Measurements from ENCODE around the gene KIF25.
"Not testable (repeated sequence)": the region's sequence is repeated elsewhere in the genome, so short reads cannot be mapped to it uniquely, and the experiment has no call there.

KIF25 gene

DNA sequence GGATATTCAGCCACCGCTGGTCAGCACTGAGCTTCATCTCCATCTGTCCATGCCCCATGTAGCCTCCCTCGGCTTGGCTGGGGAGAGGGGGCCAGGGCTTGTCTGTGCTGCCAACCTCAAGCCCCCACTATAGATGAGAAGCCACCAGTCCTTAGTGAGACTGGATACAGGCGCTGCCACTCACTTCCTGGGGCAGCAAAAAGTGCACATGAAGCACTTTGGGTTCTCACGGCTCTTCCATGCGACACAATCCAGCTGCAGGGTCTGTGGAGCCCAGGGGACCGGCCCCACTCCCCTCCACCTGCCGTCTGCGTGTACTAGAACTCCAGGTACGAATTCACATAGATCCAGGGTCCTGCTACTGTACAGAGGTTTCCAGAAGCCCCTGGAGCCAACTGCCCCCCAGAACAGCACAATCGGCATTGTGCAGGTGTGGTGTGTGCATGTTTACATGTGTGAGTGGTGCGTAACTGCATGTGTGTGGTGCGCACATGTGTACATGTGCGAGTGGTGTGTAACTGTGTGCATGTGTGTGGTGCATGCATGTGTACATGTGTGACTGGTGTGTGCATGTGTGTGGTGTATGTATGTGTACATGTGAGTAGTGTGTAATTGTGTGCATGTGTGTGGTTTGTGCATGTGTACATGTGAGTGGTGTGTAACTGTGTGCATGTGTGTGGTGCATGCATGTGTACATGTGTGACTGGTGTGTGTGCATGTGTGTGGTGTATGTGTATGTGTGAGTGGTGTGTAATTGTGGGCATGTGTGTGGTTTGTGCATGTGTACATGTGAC is 76.7 kb downstream of the KIF25 start:
- no peak for DNase-seq

- DNase-seq: no peak
Observed at GRCh38 chr6:168075216-168075615, 77.7 kb downstream of the KIF25 start.

DNA sequence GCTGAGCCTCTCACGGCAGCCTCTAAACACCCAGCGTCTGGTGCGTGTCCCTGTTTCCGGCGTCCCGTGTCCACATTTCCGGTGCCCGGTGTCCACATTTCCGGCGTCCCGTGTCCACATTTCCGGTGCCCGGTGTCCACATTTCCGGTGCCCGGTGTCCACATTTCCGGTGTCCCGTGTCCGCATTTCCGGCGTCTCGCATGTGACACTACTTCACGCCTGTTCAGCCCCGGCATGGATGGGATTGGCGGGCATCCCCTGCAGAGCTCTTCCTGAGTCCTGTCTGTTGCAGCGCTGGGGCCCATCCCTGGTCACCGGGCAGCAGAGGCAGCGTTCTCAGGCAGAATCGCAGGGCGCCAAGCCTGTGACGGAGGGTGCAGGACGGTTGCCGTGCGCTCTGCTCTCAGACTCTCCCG is 78.3 kb downstream of the KIF25 start:
- DNase-seq: no peak

DNA sequence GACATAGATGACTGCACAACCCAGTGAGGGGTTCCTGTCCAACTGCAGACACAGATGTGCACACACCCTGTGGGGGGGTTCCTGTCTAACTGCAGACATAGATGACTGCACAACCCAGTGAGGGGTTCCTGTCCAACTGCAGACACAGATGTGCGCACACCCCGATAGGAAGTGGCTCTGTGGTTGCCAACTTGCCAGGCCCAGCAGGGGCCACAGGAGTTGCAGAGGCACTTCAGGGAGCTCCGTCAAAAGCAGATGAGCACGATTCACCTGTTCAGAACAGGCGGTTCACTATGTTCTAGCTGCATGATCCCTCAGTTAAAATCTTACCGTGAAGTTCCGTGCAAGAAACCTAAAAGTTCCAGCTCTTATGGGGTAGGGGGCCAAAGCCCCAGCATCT is 79.9 kb downstream of the KIF25 start:
- DNase-seq: not testable (repeated sequence)

DNA sequence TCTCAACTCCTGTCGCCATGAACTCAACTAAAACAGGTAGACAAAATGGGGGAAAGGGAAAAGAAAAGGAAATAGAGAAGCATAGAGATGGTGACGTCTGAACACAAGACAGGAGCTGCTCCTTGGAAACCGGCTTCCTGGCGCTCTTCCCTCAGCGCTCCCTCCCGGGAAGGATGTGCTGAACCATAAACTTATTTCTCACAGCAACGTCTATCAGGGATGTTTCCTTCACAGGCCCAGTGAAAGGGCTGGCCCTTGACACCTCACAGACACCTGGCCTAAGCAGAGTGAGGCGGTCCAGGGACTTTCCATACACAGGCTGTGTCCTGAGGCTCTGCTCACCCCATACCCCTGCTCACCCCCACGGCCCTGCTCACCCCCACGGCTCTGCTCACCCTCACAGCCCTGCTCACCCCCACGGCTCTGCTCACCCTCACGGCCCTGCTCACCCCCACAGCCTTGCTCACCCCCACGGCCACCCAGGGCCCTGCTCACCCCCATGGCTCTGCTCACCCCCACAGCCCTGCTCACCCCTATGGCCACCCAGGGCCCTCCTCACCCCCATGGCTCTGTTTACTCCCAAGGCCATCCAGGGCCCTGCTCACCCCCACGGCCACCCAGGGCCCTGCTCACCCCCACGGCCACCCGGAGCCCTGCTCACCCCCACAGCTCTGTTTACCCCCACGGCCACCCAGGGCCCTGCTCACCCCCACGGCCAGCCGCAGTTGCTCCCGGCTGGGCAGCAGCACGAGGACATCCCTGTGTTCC is 80.9 kb downstream of the KIF25 start:
- no peak for DNase-seq

- DNase-seq: no peak
Observed at GRCh38 chr6:168078943-168079405, 81.5 kb downstream of the KIF25 start, which contains the start of gene FRMD1. Gene FRMD1, minus strand, starts transcription at chr6:168079212. Its CDS starts 118 bp downstream, at chr6:168079094.

GRCh38 chr6:168080393-168081077 is 83.1 kb downstream of the KIF25 start:
- no peak for DNase-seq

DNA sequence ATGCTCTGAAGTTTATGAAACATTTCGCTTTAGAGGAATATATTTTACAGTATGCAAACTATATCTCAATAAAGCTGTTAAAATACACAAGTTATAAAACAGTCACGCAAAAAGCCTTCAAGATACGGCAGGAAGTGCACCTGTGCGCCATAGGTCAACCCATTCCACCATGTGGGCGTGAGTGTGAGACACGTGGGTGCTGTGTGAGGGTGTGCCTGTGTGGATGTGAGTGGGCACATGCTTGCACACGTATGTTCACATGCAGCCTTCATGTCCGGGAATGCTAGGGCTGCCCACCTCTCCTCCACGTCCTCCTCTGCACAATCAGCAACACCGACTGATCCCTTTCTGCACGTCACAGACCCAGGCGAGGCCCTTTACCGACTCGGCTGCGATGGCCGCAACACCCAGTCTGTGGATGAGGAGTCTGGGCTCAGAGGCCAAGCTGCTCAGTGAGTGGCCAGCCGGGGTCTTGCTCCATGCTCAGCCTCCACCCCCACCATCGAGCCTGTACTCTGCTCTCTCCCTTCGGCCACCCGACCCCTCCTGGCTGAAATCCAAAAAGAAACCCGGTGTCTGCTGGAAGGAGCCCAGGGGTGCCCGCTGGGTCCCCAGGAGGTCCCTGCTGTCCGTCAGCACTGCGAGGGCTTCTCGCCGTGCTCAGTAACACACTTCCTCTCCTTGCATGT is 84.5 kb downstream of the KIF25 start:
- no peak for DNase-seq

GRCh38 chr6:168082860-168083513 is 85.5 kb downstream of the KIF25 start:
- no peak for DNase-seq

DNA sequence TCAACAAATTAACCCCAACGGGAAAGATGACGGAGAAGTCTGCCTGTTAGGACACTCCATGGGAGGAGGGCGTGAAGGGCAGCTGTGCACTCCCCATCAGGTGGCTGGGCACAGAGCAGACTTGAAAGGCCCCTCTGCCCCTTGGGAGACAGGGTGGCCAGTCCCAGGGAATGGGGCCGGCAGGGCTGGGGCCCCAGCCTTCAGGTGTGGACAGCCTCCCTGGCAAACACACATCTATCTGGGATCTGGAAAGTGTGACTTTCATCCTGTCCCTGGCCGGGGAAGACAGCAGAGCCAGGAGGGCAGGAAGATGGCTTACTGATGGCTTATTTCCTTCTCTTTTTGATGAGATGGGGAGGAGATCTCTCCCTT is 86.0 kb downstream of the KIF25 start:
- DNase-seq: no peak

GRCh38 chr6:168084465-168085160 is 87.1 kb downstream of the KIF25 start:
- no peak for DNase-seq

GRCh38 chr6:168086066-168086465 is 88.6 kb downstream of the KIF25 start:
- DNase-seq: no peak

- no peak for DNase-seq
Observed at GRCh38 chr6:168086616-168087015, 89.1 kb downstream of the KIF25 start.

DNA sequence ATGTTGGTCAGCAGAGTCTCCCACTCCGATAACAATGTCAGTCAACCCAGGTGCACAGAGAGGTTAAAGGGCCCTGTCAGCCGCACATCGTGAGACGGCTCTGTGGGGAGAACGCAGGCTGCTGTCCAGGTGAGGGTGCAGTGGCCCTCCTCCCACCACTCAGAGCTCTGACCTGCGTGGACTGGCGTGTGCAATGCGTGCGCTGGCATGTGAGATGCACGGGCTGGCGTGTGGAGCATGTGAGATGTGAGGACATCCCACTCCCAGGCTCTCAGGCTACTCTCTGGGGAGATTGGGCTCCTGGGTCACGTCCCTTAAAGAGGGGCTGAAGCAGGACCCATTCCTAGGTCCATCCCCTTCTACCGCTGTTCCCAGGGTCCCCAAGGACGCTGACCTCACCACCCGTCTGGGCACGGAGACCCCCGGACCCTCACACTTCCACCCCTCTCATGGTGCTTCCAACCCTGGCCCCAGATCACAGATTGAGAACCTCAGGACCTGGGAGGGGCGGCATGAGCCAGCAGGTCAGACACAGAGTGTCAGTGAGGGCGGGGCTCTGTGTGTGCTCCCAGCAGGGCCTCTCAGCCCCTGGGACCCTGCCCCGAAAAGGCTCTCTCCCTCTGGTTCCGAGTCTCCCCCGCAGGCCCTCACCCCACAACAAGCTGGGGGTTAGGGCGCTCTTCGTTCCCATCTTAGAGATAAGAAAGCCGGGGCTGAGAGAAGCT is 90.1 kb downstream of the KIF25 start:
- DNase-seq: no peak

DNA sequence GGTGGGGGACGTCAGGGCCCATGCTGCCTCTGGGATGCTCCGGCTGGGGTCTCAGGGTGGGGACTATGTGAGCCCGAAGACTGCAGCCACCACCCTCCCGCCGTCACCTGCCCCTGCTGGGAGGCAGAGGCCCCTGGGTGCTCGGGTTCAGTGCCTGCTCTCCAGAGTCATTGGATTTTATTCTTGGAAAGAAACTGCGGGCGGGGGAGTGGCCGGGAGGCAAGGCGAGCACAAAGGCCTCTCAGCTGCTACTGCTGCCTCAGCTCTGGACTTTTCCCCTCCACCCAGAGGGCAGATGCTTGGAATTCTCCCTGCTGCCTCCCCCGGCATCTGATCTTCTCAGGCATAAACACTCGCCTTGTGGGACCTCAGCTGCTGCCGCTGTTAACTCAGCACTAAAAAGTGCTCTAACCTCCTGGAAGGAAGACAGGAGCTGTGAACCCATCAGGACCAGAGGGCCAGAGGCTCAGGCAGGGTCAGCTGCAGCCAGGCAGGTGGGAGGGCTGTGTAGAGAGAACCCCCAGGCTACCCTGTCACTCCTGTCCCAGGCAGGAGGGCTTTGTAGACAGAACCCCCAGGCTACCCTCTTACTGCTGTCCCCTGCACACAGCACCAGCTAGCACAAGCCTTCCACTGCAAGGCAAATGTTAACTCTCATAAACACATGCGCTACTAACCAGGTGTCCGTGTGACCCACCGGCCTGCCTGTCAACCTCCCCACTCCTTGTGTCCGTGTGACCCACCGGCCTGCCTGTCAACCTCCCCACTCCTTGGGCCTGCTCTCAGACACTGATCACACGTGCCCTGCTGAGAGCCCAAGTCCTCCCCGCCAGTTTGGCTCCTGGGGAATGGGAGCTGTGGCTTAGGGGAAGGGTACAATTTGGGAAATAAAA is 90.9 kb downstream of the KIF25 start:
- DNase-seq: no peak

DNA sequence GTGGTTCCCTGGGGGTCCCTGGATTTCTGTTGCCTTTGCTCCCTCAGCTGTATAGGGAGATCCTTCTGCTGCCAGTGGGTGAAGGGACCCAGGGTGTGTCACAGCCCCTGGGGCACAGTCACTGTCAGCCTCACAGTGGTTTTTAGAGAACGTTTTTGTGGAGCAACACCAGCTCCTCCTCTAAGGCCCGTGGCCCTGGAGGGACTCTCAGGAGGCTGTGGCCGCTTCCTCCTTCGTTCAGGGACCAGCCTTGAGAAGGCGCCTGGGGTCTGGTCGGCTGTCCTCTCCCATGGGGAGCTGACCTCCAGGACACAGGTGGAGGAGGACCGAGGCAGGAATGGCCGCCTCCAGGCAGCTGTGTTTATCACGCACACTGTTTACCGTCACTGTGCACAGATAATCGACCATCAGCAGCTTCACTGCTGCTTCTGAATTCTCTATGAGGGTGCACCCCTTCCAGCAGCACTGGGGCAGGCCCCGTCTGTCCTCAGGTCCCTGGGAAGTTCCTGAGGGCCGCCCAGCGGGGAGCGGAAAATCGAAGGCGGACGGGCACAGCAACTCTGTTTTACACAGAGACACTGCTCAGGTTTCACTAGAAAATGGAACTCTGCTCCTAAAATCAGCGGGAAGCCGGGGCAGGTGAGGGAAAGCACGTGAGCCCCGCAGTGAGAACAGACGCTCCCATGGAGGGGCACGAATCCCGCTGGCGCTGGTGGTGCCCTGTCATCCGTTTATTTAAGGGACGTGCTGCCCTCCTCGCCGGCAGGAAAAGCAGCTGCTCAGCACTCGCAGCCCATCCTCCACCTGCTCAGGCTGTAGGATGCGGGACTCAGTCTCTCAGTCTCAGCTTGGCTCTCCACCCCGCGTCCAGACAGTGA is 92.0 kb downstream of the KIF25 start:
- no peak for DNase-seq

DNA sequence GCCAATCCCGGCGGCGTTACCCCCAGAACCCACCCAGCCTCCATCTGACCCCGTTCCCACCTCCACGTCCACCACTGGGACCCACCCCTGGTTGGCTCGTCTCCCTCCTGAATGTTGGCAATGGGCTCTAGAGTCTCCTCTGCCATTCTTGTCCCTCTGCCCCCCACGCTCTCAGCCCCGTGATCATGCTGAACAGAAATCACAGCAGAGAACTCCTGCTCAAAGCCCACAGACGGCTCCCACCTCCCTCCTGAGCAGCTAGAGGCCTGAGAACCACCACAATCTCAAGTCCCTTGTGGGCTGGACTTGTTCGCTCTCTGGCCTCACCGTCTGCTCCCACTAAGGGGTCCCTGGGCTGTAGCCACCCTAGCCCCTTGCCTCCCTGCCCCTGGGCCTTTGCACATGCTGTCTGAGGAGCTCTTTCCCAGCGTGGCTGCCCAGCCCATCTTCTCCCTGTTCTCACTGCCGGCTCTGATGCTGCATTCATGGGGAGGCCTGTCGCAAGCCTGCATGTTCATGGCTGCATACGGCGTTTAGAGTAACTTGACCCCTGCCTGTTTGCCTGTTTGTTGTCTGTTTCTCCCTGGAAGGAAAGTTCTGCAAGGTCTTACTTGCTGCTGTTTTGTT is 92.7 kb downstream of the KIF25 start:
- DNase-seq: no peak

- DNase-seq: no peak
Observed at GRCh38 chr6:168090706-168091105, 93.2 kb downstream of the KIF25 start.

Measured in inflammatory macrophage (primary cell).